SK-N-SH (cell line): ENCODE data around the gene CLK2.

Source experiments
- CTCF ChIP-seq: fragments of 200-600 bp; sonication (generic); IDR thresholded peaks from 2 replicates; pipeline ENCODE4 v1.6.1; 2017; ENCODE audit warnings: antibody characterized with exemption, mild to moderate bottlenecking, moderate library complexity
- EZH2phosphoT487 ChIP-seq: fragments of 200-600 bp; sonication (generic); IDR thresholded peaks from 2 replicates; pipeline ENCODE4 v1.6.1; 2017; ENCODE audit warnings: low read depth, mixed run types, mild to moderate bottlenecking, antibody characterized with exemption, moderate library complexity, borderline replicate concordance

GRCh38 chr1:155305881-155306391, 32.6 kb upstream of the CLK2 start:
- TF ChIP-seq CTCF (no peak), EZH2phosphoT487 (no peak)
